WERI-Rb-1 (cell line): ENCODE measurements around the gene CABP2.
"Not testable (repeated sequence)": the region's sequence is repeated elsewhere in the genome, so short reads cannot be mapped to it uniquely, and the experiment has no call there.

Experiments
- DNase-seq: peaks from one replicate; pipeline ENCODE4 v3.0.0-alpha.2; 2020
- H3K27ac ChIP-seq: fragments of 250-450 bp; sonication (Bioruptor Pico); 2 replicates; pipeline ENCODE4 v1.5.1; 2020; ENCODE audit warnings: mild to moderate bottlenecking, moderate library complexity
- H3K27me3 ChIP-seq: fragments of 250-450 bp; sonication (Bioruptor Pico); 2 replicates; pipeline ENCODE4 v1.5.1; 2021; ENCODE audit warnings: mild to moderate bottlenecking, low read depth, moderate library complexity; ENCODE audit not compliant: insufficient read depth, severe bottlenecking
- H3K36me3 ChIP-seq: fragments of 250-450 bp; sonication (Bioruptor Pico); 2 replicates; pipeline ENCODE4 v1.5.1; 2020; ENCODE audit warnings: mild to moderate bottlenecking, moderate library complexity
- H3K4me3 ChIP-seq: 2 replicates; pipeline ENCODE4 v1.5.1; 2011; ENCODE audit warnings: low read depth, mild to moderate bottlenecking, control low read depth, low read length
- H3K9me3 ChIP-seq: fragments of 250-450 bp; sonication (Bioruptor Pico); 2 replicates; pipeline ENCODE4 v1.5.1; 2021; ENCODE audit warnings: mild to moderate bottlenecking, moderate library complexity; ENCODE audit not compliant: severe bottlenecking
- TF ChIP-seq, protein P1 (sequence below): IDR thresholded peaks from 2 replicates; pipeline ENCODE4 v1.5.1; 2011; ENCODE audit warnings: low read depth, mild to moderate bottlenecking, control low read depth, inconsistent platforms, low read length

Gene CABP2

DNA sequence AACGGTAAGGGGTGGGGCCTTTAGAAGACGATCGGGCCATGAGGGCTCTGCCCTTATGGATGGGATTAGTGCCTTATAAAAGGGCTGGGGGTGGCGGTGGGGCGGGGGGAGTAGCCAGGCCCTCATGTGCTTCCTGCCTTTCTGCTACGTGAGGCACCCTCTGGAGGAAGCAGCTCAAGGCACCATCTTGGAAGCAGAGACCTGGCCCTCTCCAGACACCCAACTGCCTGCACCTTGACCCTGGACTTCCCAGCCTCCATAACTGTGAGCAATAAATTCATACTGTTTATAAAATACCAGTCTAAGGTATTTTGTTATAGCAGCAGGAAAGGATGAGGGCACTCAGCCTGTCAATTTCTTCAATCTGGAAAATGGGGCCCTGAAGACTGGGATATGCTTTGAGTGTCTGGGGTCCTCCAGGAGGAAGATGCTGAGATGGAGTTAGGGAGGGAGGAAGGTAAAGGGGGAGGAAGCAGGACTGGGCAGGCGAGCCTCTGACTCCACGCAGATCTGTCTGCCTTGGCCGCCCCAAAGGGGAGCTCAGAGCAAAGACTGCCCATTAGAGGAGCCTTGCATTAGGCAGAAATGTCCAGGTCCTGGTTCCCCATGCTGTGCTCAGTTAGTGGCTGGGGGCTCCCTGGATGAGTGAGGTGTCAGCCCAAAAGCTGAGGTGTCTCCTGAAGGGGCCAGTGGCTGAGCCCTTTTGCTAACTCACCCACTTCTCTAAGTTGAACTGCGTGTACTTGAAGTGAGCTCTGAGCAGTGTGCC, 5.3 kb downstream of the CABP2 start:
- no peaks in the 10 kb centered on the region for H3K36me3 ChIP-seq
- no peak for DNase-seq
- TF ChIP-seq, protein P1, sequence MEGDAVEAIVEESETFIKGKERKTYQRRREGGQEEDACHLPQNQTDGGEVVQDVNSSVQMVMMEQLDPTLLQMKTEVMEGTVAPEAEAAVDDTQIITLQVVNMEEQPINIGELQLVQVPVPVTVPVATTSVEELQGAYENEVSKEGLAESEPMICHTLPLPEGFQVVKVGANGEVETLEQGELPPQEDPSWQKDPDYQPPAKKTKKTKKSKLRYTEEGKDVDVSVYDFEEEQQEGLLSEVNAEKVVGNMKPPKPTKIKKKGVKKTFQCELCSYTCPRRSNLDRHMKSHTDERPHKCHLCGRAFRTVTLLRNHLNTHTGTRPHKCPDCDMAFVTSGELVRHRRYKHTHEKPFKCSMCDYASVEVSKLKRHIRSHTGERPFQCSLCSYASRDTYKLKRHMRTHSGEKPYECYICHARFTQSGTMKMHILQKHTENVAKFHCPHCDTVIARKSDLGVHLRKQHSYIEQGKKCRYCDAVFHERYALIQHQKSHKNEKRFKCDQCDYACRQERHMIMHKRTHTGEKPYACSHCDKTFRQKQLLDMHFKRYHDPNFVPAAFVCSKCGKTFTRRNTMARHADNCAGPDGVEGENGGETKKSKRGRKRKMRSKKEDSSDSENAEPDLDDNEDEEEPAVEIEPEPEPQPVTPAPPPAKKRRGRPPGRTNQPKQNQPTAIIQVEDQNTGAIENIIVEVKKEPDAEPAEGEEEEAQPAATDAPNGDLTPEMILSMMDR, result no peak
- H3K9me3 ChIP-seq, result no peaks in the 10 kb centered on the region
- no peak overlapping the region for H3K4me3 ChIP-seq
- H3K27ac ChIP-seq, result no peak overlapping the region
- H3K27me3 ChIP-seq, result no peaks in the 10 kb centered on the region

DNA sequence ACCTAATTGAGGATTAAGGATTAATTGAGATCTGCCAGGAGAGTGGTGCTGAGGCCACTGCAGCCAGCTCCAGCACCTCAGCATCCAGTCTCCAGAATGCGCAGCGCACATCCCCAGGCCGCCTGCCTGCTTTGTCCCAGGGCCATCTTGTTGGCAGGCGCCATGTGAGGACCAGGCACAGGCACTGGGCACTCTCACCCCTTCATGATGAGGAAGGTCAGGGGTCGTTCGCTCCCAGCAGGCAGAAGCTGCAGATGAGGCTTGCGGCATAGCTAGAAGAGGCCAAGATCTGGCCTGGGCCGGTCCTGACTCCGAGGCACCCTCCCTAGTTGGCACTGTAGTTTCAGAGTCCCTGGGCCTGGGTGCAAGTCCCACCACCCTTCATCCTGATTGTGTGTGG, 6.4 kb downstream of the CABP2 start:
- no peak for DNase-seq
- no peaks in the 10 kb centered on the region for H3K9me3 ChIP-seq
- no peaks in the 10 kb centered on the region for H3K36me3 ChIP-seq
- H3K27me3 ChIP-seq, result no peaks in the 10 kb centered on the region
- H3K27ac ChIP-seq, result no peak overlapping the region
- H3K4me3 ChIP-seq, result no peak overlapping the region
- TF ChIP-seq, protein P1, result no peak

DNA sequence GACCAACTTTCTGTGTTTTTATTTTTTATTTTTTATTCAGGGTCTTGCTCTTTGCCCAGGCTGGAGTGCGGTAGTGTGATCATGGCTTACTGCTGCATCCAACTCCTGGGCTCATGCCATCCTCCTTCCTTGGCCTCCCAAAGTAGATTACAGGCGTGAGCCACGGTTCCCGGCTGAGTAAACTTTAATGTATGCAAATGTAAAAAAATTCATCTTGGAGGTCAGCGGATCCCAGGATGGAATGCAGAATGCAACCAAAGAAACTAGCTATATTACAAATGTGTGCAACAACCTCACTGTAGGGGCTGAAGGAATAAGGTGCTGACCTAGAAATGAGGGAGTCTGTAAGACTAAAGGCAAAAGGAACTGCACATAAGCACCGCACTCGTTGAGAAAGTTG, 9.1 kb downstream of the CABP2 start:
- no peak for DNase-seq
- no peaks in the 10 kb centered on the region for H3K27me3 ChIP-seq
- H3K9me3 ChIP-seq, result no peaks in the 10 kb centered on the region
- no peak overlapping the region for H3K27ac ChIP-seq
- TF ChIP-seq, protein P1, result no peak
- H3K36me3 ChIP-seq, result no peaks in the 10 kb centered on the region
- no peak overlapping the region for H3K4me3 ChIP-seq

DNA sequence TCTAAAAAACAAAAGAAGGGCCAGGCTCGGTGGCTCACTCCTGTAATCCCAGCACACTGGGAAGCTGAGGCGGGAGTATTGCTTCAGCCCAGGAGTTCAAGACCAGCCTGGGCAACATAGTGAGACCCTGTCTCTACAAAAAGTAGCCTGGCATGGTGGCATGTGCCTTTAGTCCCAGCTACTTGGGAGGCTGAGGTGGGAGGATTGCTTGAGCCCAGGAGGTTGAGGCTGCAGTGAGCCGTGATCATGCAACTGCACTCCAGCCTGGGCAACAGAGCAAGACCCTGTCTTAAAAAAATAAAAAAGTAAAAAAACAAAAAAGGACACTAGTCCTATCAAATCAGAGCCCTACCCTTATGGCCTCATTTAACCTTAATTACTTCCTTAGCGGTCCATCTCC, 11.7 kb downstream of the CABP2 start:
- H3K27ac ChIP-seq, H3K4me3 ChIP-seq, H3K9me3 ChIP-seq, DNase-seq, H3K27me3 ChIP-seq, H3K36me3 ChIP-seq: not testable (repeated sequence)

DNA sequence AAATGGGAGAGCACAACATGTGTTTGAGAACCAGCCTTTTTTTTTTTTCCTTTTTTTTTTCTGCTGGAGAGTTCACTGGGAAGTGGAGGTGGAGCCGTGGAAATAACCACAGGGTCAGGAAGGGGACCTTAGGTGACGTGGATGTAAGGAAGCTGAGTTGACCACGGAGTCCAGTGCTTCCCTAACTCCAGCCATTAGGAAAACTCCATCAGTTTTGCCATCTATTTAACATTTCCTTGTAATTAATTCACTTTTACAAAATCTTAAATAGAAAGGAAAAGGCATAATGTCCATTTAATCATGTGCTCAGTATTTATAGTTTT, 13.3 kb downstream of the CABP2 start:
- TF ChIP-seq, protein P1, result no peak
- H3K4me3 ChIP-seq, result no peak overlapping the region
- peaks cover 11% of the 10 kb centered on the region for H3K36me3 ChIP-seq
- H3K27me3 ChIP-seq, result no peaks in the 10 kb centered on the region
- no peak for DNase-seq
- H3K27ac ChIP-seq, result no peak overlapping the region
- H3K9me3 ChIP-seq, result no peaks in the 10 kb centered on the region

DNA sequence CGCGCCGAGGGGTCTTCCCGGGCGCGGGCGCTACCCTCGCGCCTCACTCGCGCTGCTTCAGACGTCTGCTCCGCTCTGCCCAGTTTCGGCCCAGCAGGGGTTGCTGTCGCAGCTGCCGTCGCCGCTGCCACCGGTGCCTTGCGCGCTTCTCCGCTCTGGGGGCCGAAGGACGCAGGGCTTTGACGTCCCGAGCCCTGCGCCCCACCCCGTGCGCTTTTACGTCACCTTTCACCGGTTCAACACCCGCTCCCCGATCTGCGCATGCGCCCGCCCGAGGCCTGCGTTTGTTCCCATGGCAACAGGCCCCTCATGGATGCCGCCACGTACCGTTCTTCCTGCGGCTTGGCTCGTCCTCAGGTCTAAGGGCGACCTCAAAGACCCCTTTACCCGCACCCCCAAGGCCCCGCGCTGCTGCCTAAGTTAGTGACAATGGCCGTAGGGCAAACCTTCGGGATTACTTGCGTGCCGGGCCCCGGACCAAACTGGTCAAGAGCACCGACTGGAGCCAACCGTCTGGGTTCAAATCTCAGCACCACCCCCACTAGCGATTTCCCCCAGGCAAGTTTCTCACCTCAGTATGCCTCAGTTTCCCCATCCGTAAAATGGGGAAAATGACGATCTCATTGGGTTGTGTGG, 14.6 kb downstream of the CABP2 start:
- Histone ChIP-seq H3K36me3 (peaks cover 11% of the 10 kb centered on the region), H3K4me3 (peak overlapping the region; percentile 51), H3K27ac (peak overlapping the region; percentile 91), H3K9me3 (no peaks in the 10 kb centered on the region), H3K27me3 (no peaks in the 10 kb centered on the region)
- peak; percentile 98 for DNase-seq
- TF ChIP-seq, protein P1, result no peak
